Measurements from ENCODE around the gene RUNX3. TPM values are rescaled to one million over a fixed set of nuclear protein-coding genes. Genes with fewer than 3 reads are reported as not detected.

Gene RUNX3
- total RNA-seq, 1 donor from 2014 or later, result not detected

DNA sequence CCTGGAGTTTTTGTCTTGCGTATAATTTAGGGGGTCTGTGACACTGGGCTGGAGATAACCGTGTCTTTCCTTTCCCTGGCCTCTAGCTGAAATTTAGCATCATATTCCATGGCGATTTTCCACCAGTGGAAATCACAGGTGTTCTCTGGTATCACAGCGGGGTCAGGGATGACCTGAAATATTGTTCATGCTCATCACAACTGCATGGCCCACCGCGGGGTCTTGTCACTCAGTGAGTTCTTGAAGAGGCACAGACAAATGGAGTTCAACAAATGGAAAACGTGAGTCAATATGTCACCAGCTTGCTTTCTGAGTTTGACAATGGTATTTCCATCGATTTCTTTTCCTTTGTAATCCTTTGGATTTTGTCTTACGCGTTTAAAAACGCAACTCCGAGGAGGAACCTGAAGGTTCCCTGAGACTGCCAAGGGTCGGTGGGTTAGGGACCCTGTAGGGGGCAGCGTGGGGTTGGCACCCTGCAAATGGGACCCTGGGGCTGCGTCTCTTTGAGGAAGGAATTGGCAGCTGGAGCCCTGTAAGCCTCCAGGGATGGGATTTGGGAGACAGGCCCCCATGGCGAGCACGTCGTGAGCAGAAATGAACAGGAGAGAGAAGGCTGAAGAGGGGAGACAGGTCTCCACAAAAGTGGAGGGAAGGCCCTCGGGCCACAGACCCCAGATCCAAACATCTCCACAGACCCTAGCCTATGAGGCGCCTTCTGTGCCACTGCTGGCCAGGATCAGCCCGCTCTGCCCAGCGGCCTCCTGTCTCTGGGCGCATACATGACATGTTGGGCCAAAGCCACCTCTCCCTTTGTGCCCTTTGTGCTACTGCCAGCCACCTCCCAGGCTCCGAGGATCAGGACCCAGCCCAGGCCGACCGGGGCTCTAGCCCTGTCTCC lies 32.1 kb upstream of the RUNX3 start:
- TF ChIP-seq, protein P1, sequence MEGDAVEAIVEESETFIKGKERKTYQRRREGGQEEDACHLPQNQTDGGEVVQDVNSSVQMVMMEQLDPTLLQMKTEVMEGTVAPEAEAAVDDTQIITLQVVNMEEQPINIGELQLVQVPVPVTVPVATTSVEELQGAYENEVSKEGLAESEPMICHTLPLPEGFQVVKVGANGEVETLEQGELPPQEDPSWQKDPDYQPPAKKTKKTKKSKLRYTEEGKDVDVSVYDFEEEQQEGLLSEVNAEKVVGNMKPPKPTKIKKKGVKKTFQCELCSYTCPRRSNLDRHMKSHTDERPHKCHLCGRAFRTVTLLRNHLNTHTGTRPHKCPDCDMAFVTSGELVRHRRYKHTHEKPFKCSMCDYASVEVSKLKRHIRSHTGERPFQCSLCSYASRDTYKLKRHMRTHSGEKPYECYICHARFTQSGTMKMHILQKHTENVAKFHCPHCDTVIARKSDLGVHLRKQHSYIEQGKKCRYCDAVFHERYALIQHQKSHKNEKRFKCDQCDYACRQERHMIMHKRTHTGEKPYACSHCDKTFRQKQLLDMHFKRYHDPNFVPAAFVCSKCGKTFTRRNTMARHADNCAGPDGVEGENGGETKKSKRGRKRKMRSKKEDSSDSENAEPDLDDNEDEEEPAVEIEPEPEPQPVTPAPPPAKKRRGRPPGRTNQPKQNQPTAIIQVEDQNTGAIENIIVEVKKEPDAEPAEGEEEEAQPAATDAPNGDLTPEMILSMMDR (conservative IDR thresholded peaks at IDR 0.05; ENCODE audit: low read depth, low read length), result no peak
- DNase-seq (ENCODE audit: low read depth), result no peak
- no peak overlapping the region for H3K4me3 ChIP-seq (ENCODE audit: low read depth, low read length)

DNA sequence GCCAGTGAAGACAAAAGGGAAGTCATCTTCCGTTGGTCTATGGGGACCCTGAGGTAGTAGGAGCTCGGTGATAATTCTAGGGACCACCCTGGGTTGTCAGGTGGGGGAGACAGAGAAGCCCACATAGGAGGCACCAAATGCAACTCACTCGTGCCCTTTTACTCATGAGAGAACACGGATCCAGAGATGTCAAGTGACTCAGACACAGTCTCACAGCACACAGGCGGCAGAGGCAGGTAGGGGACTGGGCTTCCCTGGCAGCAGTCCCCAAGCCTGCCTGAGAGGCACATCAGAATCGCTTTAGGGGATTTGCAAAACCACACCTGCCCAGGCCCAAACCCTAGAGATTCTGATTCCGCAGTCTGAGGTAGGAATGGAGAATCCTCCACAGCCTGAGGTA lies 31.3 kb upstream of the RUNX3 start:
- TF ChIP-seq, protein P1 (conservative IDR thresholded peaks at IDR 0.05; ENCODE audit: low read depth, low read length), result no peak
- H3K4me3 ChIP-seq (ENCODE audit: low read depth, low read length), result no peak overlapping the region
- DNase-seq (ENCODE audit: low read depth), result no peak

DNA sequence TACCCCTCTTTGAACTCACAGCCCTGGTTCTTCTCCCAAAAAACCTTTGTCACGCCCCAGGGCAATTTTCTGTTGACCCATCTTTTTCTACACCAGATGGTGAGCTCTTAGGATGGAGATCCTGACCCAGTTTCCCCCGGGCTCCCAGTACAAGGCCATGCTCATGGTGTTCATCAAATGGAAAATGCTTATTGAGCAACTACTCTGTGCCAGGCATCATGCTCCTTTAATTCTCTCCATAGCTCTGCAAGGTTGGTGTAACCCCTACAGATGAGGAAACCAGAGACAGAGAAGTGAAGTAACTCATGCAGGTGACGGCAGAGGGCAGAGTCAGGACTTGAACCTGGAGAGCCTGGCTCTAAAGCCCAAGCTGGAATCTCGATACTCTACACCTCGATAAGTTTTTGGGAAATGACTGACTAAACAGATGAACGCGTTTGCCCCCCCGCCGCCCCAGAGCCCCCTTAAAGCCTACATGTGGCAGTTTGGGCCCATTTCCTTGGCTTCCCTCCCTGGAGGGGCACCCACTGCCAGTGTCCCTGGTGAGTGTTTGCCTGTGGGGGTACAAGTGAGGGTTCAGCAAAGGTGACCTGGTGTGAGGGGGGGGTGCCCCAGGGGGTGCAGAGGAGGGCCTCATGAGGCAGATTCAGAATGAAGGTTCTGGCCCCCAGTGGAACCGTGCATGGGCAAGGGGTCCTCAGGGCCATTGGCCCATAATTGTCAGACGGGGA lies 30.2 kb upstream of the RUNX3 start:
- DNase-seq (ENCODE audit: low read depth), result no peak
- TF ChIP-seq, protein P1 (conservative IDR thresholded peaks at IDR 0.05; ENCODE audit: low read depth, low read length), result no peak
- no peak overlapping the region for H3K4me3 ChIP-seq (ENCODE audit: low read depth, low read length)

DNA sequence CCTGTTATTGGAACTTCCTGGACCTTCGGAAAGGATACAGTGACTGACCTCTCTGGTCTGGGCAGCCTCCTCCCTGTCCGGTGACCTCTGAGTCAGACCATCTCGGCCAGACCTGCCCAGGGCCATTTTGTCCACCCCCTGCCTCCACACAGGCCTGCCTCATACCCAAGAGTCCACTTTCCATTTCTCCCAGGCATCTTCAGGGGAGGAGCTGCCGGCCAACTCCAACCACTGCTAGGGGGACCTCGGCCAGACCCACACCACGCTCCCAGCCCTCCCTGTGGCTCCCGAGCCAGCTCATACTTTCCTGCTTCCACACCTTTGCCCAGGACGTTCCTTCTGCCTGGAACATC lies 29.5 kb upstream of the RUNX3 start:
- TF ChIP-seq, protein P1 (conservative IDR thresholded peaks at IDR 0.05; ENCODE audit: low read depth, low read length), result no peak
- H3K4me3 ChIP-seq (ENCODE audit: low read depth, low read length), result no peak overlapping the region
- DNase-seq (ENCODE audit: low read depth), result no peak

DNA sequence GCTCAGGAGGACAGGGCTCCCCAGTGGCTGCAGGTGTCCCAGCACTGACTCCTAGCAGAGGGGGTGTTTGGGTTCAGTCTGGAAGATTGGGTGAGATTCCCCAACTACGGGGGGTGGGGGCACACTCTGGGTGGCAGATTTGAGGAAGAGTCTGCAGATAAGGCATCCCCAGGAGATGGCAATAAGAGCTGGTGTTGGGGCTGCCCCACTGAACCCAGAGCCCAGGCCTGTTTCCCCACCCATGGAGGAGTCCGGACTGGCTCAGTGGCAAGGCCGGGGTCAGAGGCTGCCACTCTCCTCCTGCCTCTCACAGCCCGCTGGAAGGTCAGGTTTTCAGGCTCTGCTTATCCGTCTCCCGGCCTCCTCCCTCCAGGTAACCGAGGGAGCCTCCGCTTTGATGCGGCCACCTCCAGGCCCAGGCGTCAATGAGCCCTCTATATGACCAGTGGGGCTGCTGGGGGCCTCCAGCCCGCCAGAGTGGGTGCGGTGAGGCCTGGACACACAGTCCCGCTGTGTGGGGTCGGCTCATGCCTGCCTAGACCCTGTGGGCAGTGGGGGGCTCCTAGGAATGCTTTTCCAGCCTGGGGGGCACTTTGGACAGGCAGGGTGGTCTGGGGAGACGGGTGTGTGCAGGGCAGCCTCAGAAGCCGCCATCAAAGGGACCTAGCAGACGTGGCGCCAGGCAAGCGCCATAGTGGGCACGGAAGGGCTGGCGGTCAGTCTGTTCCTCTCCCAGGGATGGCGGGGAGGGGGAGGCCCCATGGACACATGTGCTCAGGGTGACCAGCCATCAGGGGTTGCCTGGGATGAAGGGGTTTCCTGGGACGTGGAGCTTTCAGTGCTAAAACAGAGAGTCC lies 28.9 kb upstream of the RUNX3 start:
- no peak overlapping the region for H3K4me3 ChIP-seq (ENCODE audit: low read depth, low read length)
- TF ChIP-seq, protein P1 (conservative IDR thresholded peaks at IDR 0.05; ENCODE audit: low read depth, low read length), result no peak
- DNase-seq (ENCODE audit: low read depth), result no peak

DNA sequence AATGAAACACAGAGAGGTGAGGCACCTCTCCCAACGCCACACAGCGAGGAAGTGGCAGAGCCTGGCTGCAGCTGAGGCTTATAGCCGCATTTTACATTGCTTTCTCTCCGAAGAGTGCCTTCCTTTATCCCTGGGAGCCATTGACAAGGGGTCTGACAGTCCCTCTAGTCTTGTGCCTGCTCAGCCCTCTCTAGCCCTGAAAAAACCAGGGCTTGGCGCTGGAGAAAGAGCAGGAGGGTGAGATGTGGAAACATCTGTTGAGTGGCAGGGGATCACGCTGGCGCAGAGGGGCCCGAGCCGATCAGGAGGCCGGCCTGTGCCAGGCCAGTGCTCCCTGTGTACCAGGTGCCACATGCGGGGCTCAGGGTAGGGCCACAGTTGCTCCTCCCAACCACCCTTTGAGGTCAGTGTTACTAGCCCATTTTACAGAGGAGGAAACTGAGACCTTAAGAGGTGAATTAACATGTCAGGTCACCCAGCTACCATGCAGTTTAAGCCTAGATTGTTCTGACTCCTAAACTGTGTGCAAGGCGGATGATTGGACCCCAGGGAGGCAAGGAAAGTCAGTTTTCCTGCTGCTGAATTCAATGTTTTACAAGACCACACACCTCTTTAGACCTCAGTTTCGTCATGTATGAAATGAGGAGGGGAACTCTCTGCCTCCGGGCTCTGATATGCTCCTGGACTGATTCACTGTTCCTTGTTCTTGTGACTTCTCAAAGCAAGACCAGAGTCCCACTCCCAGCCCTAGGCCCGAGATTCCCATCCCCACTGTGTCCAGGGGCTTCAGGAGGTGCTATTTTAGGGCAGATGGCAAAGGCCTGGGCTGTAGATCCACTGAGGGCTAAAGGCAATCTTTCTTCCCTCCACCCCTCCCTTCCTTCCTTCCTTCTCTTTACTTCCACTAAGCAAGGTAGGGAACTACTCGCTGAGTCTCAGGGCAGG lies 28.0 kb upstream of the RUNX3 start:
- TF ChIP-seq, protein P1 (conservative IDR thresholded peaks at IDR 0.05; ENCODE audit: low read depth, low read length), result no peak
- DNase-seq (ENCODE audit: low read depth), result no peak
- H3K4me3 ChIP-seq (ENCODE audit: low read depth, low read length), result no peak overlapping the region

Data from epithelial cell of proximal tubule (primary cell).